HL-60/S4 treated with phorbol 12-myristate 13-acetate at 8.2 ng/mL for 4 days and 3 days (cell line): Measurements from ENCODE around the gene SLC38A6.

Experiments
- in situ Hi-C: fragments of 300-500 bp; cut with MboI; formaldehyde crosslinking; loops from 2 replicates; pipeline ENCODE4 v1.15.0; 2022; ENCODE audit warnings: low sequenced_read_pairs

Gene SLC38A6

DNA sequence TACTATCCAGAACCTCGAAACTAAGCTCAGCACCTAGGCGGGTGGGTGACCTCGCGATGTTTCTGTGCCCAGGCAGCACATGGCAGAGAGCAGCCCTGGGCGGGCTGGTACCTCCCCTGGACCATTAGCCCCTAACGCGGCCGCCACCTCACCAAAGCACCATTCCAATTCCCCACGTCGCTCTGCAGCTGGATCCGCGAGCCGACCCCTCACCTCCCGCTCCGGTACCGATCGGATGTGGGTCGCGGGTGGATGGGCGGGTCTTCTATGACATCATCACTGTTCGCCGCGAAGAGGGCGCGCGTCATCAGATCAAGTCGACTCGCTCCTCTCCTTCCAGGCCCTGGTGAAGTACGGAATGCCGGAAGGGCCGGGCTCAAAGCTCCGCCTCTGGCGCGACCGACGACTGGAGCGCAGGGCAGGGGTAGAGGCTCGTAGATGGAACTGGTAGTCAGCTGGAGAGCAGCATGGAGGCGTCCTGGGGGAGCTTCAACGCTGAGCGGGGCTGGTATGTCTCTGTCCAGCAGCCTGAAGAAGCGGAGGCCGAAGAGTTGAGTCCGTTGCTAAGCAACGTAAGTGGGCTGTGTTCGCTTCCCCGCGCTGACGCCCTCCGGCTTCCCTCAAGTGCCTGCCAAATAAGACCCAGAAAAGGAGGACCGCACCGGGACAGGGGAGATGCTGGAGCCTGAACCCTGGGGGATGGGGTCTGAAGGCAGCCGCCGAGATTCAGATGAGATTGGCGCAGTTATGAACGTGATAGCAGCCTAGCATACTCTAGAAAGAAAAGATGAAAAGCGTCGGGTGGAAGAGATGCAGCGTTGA, at the start of gene SLC38A6, which contains the start of gene TRMT5:
SLC38A6 (plus strand) TSS at position 435 of the 822 bp plus-strand sequence; CDS start at position 468, 33 bp downstream.
TRMT5 (minus strand) TSS at position 269 of the 822 bp plus-strand sequence; CDS start at position 163, 106 bp downstream.
- in situ Hi-C loops, result no loop called here

DNA sequence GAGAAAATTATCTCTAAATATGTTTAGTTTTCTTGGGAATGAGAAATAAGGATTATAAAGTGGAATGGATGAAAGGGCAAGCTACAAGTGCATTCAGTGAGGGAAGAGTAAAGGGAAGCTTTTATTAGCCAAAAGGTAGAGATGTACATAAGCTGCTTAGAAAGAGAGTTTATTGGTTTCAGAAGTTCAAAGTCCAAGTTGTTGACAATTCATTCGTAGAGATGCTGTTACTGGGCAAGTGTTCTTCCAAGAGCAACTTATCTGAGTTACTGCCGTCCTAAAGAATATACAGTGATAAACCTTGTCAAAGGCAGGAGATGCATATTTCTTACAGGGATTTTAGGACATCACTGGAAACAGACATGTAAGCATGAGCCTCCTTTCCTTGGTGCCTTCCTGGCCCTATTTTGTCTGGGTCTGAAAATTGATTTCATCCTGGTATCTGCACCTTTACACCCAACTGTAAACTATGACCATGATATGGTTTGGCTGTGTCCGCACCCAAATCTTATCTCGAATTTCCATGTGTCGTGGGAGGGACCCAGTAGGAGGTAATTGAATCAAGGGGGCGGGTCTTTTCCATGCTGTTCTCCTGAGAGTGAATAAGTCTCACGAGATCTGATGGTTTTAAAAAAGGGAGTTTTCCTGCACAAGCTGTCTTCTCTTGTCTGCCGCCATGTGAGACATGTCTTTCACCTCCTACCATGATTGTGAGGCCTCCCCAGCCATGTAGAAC, 47.0 kb upstream of the SLC38A6 start:
- in situ Hi-C loops, result no loop called here

DNA sequence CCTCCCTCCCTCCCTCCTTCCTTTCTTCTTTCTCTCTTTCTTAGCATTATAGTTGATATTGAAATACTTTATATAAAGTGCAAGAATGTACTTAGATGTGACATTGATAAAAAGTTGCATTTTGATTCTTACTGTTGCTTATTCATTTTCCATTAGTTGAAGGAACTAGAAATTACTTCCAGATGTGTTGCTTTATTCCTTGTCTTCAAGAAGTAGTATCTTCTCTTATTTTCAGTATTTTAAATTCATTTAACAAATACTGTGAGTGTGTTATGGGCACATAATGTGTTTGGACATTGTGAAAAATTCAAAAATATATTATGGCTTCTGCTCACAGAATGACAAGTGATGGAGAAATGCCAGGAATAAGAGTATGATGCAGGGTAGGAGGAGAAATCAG, 45.7 kb upstream of the SLC38A6 start:
- in situ Hi-C loops, result no loop called here

DNA sequence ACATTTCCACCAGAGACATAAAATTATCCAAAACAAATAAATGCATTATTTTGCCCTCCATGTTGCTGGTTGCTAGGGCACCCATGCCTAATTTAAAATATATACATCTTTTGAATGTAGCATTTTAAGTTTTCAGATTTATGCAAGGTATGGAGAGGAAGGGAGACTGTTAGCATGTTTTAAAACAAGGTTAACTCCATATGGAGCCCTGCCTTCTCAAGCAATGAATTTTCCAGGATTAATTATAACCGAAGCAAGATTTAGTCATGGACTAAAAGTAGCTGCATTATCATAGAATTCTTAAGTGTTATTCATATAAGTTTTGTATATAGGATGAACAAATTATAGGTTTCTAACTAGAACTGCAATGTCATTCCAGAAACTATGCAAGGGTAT, 37.4 kb upstream of the SLC38A6 start:
- in situ Hi-C loops, result no loop called here

DNA sequence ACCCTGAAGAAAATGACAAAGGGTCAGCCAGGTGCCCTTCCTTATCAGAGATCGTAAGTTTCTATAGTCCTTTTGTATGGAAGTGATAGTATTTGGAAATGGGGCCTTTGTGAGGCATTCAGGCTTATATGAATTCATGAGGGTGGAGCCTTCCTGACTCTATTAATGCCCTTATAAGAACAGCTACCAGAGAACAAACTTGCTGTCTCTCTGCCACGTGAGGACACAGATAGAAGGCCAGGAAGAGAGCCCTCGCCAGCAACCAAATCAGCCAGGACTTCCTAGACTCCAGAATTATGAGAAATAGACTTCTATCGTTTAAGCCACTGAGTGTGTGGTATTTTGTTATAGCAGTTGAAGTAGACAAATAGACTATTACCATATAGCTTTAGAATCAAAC, 36.8 kb upstream of the SLC38A6 start:
- in situ Hi-C loops, result no loop called here

DNA sequence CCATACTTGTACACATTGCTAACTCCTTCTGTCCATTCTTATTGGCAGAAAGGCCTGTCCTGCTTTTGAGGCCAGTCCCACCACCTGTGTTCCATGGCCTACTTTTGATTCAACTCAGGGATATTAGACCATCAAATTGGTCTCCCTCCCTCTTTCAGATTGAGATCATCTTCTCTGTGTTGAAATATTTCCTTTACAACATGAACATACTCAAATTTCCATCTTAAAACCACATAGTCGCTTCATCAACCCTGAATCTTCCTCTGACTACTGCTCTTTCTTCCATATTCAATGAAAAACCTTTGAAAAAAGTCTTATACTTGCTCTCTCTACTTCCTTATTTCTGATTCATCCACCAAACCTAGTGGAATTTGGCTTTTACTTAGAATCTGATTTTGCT, 35.1 kb upstream of the SLC38A6 start:
- in situ Hi-C loops, result no loop called here

DNA sequence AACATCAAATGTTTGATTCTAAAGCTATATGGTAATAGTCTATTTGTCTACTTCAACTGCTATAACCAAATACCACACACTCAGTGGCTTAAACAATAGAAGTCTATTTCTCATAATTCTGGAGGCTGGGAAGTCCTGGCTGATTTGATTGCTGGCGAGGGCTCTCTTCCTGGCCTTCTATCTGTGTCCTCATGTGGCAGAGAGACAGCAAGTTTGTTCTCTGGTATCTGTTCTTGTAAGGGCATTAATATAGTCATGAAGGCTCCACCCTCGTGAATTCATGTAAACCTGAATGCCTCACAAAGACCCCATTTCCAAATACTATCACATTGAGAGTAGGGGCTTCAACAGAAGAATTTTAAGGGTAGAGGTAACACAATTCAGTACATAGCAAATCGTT, 34.3 kb upstream of the SLC38A6 start:
- in situ Hi-C loops, result no loop called here

DNA sequence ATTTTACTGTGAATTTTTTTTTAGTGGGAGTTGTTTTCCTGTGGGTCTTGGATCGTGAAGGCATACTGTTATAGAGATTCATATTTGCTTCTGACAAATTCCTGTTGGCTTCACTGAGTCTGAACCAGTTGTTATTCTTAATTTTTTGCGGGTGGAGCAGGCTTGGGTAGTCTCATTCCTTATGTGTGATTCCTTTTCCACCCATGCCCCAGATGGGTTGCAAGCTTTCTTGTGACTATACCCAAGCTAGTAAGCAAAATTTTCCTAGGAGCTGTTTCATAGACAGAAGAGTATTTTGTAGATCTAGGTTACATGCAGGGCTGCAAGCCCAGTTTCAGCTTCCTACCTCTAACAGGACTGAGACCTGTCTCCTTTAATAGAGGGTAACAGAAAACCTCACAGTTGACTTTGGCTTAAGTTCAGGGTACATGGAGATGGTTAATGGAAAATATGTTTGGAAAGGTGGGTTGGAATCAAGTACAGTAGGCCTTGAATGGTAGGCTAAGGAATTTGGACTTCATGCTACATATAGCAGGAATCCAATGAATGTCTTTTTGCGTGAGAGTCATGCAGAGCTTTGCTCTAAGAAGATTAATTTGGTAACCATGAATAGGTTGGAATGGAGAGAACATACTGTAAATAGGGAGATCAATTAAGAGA, 29.1 kb upstream of the SLC38A6 start:
- in situ Hi-C loops, result no loop called here

DNA sequence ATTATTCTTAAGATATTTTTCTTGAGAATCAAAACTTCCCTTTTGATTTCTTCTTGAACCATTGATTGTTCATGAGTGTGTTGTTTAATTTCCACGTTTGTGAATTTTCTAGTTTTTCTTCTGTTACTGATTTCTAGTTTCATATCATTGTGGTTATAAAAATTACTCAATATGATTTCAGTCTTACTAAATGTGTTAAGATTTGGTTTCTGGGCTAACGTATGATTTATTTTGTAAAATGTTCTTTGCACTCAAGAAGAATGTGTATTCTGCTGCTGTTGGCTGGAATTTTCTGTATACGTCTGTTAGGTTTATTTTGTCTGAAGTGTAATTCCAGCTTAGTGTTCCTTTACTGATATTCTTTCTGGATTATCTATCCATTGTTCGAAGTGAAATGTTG, 24.8 kb upstream of the SLC38A6 start:
- in situ Hi-C loops, result no loop called here

DNA sequence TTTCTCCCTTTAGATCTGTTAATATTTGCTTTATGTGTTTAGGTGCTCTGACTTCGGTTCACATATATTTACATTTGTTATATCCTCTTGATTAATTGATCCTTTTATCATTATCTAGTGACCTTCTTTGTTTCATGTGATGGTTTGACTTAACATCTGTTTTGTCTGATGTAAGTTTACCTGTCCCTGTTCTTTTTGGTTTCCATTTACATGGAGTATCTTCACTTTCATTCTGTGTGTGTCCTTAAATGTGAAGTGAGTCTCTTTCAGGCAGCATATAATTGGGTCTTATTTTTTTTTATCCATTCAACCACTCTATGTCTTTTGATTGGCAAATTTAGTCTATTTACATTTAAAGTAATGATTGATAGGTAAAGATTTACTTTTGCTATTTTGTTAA, 24.4 kb upstream of the SLC38A6 start:
- in situ Hi-C loops, result no loop called here

DNA sequence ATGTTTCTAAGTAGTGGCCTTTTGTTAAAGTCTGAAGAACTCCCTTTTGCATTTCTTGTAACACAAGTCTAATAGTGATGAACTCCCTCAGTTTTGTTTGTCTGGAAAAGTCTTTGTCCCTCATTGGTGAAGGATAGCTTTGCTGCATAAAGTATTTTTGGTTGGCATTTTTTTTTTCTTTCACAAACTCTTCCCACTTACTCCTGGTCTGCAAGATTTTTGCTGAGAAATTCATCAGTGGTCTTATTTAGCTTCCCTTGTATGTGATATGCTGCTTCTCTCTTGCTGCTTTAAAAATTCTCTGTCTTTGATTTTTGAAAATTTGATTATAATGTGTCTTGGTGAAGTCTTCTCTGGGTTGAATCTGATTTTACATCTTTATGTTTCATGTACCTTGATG, 22.9 kb upstream of the SLC38A6 start:
- in situ Hi-C loops, result no loop called here

DNA sequence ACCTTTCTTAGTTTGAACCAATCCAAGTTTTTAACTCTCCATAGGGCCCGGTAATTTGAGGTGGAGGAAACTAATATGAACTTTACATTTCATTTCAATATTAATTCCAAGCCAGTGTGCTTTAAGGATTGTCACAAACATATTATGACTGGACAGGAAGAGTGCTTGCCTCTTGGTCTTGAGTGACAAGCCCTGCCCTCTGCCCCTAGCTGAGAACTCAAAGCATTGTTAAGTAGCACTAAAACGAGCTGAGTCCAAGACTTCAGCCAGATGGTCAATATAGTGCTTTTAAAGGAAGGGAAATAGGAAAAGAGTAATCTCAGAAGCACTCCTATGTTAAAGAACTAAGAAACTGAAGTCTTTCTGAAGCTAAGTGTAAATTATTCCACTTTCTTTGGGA, 17.3 kb upstream of the SLC38A6 start:
- in situ Hi-C loops, result no loop called here

DNA sequence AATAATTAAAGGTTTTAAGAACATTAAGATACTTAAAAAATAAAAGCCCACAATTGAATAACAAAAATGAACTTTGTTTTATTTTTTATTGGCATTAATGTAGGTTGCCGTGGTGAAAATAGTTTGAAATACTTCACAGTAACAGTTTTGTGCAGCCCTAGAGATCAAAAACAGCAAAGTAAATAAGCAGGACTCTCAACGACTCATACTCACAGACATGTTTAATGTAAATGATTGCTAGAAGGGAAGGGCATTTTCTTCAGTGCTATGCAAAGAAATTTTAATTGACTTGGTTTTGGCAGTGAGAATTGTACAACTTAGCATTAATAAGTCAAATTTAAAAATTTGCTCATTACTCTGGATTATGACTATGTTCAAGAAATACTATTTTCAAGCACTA, 16.1 kb upstream of the SLC38A6 start:
- in situ Hi-C loops, result no loop called here

DNA sequence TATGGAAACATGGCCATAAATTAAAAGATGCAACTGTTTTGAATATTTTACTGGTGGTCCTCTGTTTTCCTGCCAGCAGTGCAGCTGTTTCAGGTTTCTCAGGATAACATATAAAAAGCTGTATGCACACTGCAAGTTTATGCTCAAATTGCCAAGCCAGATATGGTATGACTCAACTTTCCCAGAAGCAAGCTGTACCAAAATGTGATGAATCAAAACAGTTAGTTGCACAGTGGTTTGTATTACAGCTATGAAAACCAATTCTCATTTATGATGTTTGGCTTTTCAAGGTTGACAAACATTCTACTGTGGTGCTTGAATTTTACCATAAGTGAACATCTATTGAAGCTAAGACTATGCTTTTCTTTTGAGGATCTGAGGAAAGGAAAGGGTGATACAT, 15.6 kb upstream of the SLC38A6 start:
- in situ Hi-C loops, result no loop called here

DNA sequence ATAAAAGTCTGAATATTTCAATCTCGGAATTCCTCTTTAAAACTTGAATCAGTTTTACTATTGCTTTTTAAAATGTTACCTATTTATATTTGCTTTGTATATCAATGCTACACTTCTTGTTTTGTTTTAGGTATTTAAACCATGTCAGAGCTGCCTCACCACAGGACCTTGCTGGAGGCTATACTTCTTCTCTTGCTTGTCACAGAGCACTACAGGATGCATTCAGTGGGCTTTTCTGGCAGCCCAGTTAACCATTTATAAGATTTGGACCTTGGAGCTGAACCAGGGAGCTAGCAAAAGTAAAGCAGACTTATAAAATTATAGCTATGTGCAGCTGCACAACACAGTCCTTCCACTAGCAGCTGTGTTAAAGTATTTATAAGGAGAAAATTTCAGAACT, 12.9 kb upstream of the SLC38A6 start:
- in situ Hi-C loops, result no loop called here

DNA sequence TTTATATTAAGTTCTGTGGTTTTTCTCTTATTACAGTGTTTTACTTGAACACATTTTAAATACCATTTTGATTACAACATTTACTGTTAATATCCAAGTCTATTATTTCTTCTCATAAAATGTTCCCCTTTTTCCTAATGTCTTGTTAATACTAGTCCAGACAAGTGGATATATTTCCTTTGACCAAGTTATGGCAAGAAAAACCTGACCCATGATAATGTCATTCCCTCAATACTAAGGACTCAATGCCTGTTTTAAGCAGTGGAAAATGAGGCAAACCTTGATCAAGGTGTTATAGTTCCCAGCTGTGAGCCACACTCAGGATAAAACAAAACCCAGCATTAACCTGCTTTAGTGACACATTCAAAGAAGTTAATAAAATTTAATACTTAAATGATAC, 12.4 kb upstream of the SLC38A6 start:
- in situ Hi-C loops, result no loop called here

DNA sequence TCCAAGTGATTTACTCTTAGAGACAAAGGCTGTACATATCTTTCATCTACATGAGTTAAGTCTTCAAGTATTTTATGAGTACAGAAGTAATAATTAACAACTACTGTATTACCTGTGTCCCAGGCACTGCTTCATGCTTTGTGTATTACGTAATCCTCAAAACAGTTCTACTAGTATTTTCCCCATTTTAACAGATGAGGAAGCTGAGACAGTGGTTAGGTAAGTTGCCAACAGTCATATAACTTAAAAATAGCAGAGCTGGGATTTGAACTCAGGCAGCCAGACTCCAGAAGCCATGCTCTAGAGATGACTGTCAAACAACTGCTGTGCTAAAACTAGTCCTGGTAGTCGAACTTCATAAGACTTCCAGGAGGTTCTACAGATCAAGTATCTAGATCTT, 10.9 kb upstream of the SLC38A6 start:
- in situ Hi-C loops, result no loop called here

DNA sequence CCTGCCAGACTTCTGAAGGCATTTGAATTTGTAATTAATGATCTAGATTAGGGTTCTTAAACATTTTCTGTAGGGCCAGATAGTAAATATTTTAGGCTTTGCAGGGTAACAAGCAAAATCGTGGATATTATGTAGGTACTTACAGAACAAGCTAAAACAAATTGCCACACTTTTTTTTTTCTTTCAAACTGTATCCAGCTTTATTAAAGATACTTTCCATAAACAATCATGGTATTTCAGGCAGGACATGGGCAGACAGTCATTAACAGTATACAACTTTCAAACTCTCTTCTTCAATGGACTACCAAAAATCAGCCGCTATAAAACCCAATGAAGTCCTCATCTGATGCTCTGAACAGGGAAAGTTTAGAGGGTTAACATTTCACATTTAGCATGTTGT, 9.8 kb upstream of the SLC38A6 start:
- in situ Hi-C loops, result no loop called here

DNA sequence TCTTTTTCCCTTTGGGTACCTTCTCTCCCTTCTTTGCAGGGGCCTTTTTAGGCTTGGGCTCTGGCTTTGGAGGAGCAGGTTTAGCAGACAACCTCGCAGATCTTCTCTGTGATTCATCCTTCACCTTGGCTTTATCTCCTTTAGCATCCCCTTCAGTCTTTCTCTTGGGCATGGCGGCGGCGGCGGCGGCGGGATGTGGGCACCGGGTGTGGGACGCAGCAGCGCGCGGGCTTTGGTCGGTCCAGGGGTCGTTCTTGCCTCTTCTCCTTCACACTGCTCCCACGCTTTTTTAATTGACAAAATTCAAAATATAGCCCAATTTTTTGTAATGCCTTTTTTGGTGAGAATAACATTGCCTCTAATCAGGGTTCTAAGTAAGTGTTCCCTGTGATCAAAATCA, 8.8 kb upstream of the SLC38A6 start:
- in situ Hi-C loops, result no loop called here

DNA sequence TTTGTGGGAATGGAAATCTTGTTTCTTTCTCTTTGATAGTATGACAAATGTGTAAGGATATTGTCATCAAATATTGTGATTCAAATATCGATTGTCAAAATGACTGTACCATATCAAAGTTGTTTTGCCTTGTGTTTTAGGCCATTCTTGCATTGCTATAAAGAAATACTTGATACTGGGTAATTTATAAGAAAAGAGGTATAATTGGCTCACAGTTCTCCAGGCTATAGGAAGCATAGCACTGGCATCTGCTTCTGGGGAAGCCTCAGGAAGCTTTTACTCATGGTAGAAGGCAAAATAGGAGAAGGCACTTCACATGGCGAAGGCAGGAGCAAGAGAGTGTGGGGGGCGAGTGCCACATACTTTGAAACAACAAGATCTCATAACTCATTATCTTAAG, 8.0 kb upstream of the SLC38A6 start:
- in situ Hi-C loops, result no loop called here

DNA sequence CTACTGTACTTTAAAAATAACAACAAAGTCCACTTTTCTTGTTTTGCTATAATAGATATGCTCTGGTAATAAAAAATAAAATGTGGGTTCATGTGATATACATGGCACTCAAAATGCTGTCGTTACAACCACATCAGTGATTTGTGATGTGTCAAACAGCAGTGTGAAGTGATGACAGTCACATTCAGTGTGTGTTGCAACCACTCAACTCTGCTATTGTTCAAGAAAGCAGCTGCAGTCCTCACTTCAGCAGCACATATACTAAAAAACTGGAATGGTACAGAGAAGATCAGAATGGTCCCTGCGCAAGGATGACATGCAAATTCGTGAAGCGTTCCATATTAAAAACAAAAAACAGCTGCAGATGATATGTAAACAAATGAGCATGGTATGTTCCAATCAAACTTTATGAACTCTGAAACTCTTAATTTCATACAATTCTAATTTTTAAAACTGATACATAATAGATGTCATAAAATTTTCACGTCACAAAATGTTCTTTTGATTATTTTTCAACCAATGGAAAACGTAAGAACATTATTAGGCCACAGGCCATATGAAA, 6.9 kb upstream of the SLC38A6 start:
- in situ Hi-C loops, result no loop called here
